Activated CD8-positive, alpha-beta memory T cell treated with anti-CD3 and anti-CD28 coated beads for 4 hours (primary cell): ENCODE measurements around the gene ZNF768.
"Not testable (repeated sequence)": the region's sequence is repeated elsewhere in the genome, so short reads cannot be mapped to it uniquely, and the experiment has no call there.

Experiments
- DNase-seq, 2 donors: peaks; one replicate each; pipeline ENCODE4 v3.0.0-alpha.2; 2020; ENCODE audit warnings: low read depth in 2 of 2

Gene ZNF768

DNA sequence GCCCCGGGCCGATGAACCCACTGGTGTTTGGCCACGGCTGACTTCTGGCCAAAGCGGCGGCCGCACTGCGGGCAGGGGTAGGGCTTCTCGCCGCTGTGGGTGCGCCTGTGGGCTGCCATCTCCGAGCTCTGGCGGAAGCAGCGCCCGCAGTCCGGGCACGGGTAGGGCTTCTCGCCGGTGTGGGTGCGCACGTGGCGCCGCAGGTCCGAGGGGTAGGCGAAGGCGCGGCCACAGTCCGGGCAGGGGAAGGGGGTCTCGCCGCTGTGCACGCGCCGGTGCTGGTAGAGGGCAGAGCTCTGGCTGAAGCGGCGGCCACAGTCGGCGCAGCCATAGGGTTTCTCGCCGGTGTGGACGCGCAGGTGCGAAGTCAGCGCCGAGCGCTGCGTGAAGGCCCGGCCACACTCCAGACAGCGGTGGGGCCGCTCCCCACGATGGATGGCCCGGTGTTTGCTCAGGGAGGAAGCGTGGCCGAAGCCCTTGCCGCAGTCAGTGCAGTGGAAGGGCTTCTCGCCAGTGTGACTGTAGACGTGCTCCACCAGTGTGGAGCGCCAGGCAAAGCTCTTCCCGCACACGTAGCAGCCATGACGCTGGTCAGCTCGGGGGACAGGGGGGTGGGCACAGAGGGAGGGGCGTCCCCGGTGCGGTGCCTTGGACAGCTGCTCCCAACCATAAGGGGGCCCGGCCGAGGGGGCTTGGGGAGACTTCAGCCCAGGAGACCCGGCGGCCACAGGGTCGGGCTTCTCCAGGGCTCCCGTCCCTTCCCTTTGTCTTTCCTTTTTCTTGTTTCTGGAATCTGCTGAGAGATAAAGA, 29.2 kb upstream of the ZNF768 start:
- no peak for DNase-seq

DNA sequence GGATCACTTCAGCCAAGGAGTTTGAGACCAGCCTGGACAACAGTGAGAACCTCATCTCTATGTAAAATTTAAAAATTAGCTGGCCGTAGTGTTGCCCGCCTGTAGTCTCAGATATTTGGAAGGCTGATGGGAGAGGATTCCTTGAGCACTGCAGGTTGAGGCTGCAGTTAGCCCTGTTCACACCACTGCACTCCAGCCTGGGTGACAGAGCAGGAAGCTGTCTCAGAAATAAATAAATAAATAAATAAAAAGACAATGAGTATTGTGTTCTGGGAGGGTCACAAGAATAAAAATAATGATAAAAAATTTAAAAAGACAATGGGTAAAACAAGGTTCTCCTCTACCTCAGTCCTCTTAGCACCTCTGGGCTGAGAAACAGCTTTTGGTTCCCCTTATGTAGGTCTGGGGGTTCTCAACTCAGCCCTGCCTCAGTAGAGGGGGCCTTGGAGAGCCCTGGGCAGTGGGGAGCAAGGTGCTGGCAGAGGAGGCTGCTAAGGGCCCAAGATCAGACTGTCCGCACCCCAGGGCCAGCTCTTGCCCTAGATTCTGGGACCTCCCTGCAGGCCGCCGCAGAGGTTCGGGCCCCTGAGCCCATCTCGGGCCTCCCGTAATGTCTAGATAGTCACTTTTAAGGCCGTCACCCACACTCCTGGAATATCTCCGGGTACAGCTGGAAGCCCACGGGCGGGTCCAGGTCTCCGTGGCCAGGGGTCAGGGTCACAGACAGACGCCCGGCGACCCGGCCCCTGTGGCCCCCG, 28.4 kb upstream of the ZNF768 start:
- DNase-seq, result no peak

DNA sequence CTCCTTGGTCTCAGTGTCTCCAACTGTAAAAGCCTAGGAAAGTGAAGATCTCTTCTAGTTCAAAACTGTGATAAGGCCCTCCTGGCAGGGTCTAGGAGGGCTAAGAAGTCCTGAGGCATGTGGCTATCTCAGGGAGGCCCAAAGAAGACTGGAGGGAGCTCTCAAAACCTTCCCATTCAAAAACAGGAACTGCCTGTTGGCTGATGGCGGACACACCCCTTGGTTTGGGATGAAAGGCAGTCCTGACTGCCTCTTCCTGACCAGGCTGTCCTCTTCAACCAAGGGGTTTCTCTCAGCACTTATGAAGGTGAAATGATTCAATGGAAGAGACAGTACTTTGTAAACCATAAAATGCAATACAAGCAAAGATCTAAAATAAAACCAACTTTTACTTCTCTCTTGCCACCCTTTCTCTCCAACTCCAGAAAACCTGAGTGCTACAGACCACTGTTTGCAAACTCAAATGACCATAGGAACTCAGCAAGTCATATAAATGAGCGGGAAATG, 27.1 kb upstream of the ZNF768 start:
- DNase-seq, result no peak

DNA sequence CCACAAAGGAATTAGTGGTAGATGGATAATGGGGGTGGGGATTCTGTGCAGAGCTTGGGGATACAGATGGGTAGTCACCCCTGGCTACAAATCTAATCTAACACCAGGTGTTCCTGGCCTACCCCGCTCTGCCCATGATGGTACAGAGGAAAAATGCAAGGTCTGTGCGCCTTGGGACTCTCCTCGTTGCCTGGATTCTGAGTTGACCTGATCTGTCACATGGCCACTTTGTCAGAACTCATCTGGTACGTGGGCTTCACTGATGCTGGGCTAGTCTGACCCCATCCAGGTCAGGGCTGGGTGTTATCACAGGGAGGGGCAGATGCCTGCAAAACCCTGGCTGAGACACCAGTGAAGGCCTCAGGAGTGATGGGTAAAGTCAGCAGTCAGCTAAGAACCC, 26.6 kb upstream of the ZNF768 start:
- no peak for DNase-seq

DNA sequence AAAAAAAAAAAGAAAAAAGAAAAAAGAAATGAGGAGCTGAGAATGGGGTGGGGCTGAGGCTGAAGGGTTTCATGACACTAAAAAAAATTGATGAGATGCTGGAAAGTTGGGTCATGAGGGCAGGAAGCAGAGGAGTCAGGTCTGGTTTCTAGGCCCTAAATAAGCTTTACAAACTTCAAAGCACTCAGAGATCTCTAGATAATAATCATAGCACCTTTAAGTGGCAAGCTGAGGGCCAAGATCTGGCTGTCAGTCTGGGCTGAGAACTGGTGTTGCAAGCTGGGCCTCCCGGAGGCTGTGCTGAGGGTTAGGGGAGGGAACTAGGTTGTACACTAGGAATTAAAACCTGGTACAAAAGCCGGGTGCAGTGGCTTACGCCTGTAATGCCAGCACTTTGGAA, 25.4 kb upstream of the ZNF768 start:
- peak in 1 of 2 donors; percentile 39 for DNase-seq

DNA sequence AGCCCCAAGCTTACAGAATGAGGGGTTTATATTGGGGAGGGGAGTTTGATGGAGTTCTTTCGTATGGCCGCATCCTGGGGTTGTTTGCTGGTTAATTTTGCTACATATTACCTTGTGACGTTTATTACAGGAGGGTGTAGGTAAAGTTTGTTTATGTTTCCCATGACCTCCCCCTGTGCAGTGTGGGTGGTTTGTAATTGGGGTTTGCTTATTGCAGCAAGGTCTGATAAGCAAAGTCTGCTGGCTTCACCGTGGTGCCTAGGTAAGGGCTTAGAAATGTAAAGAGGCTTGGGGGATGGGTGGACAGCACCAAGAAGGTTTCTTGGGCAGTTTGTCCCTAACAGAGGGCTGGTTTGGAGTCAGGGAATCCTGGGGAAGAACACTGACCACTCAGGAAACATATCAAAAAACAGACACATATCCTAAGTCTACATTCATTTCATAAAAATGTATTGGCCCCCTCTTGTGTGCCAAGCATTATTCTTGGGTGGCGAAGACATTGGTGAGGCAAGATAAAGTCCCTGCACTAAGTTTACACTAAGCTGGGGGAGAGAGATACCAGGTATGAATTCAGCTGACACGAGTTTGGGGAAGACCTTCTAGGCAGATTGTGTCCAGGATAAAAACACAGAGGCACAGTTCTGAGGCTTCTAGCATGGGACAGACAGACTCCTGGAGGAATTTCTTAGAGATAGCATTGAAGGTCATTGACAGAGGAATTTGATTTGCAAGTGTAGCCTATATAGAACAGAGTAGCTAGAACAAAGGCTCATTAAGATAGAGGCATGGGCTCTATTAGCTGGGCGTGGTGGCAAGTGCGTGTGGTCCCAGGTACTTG, 22.3 kb upstream of the ZNF768 start:
- DNase-seq, result no peak

DNA sequence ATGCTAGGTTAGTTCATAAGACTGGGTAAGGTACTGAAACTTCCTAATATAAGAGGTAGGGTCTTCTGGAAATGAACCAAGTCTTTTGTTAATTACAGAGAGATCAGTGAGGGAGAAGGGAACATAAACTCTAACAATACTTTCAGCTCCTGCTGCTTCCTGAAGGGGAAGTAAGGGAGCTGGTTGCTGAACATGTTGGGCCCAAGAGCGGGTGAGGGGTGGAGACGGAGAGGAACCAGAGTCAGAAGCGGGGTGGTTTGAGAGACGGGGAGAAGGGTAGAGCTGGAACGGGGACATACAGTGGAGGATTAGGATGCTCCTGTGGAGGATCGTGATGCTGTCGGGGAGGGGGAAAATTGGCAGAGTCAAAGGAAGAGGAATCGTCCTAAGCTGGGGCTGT, 19.7 kb upstream of the ZNF768 start:
- no peak for DNase-seq

DNA sequence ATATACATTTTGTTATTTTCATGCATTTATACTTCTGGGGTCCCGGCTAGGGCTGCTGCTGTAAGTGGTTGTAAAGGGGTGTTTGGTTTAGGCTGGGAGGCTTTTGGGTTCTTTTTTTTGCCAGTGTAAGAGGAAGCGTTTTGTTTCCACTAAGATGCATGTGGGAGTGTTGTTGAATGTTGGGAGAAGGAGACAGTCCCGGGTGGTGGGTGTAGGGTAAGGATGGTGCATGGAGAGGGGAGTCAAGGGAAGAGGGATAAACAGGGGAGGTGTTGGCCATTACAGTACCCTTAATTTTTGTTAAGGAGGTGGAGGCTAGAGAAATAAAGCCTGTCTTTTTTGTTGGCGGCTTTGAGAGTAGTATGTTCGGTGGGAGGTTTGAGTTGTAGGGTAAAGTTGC, 16.7 kb upstream of the ZNF768 start:
- DNase-seq, result no peak

DNA sequence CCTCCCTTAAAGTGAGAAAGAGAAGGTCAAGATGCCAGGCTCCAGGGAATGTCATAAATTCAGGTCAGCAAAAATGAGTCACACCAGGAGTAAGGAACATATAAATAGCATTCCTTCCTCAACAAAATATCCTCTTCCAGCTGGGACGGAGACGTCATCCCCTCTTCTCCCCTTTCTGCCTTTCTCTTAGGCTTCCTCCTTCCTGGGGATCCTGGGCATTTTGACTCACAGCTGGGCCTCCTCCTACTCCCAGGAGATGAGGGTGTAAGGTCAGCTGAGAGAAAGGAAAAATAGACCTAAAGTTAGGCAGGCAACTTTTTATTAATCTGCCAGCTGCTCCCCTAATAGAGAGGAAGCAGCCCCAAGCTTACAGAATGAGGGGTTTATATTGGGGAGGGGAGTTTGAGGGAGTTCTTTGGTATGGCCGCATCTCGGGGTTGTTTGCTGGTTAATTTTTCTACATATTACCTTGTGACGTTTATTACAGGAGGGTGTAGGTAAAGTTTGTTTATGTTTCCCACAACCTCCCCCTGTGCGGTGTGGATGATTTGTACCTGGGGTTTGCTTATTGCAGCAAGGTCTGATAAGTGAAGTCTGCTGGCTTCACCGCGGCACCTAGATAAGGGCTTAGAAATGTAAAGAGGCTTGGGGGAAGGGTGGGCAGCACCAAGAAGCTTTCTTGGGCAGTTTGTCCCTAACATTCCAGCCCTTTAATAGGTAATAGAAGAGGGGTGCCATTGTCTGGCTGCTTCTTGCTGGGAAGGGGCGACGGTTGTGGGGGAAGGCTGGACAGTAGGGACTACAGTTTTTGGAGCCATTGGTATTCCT, 15.3 kb upstream of the ZNF768 start:
- no peak for DNase-seq

DNA sequence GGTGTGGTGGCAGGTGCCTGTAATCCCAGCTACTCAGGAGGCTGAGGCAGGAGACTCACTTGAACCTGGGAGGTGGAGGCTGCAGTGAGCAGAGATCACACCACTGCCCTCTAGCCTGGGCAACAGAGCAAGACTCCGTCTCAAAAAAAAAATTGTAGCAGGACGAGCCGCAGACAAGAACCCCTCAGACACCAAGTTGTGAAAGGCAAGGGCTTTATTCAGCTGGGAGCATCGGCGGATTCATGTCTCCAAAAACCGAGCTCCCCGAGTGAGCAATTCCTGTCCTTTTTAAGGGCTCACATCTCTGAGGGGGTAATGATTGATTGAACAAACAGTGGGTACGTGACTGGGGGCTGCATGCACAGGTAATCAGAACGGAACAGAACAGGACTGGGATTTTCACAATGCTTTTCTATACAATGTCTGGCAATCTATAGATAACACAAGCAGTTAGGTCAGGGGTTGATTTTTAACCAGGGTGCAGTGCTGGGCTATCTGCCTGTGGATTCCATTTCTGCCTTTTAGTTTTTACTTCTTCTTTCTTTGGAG, 14.6 kb upstream of the ZNF768 start:
- DNase-seq, result not testable (repeated sequence)

DNA sequence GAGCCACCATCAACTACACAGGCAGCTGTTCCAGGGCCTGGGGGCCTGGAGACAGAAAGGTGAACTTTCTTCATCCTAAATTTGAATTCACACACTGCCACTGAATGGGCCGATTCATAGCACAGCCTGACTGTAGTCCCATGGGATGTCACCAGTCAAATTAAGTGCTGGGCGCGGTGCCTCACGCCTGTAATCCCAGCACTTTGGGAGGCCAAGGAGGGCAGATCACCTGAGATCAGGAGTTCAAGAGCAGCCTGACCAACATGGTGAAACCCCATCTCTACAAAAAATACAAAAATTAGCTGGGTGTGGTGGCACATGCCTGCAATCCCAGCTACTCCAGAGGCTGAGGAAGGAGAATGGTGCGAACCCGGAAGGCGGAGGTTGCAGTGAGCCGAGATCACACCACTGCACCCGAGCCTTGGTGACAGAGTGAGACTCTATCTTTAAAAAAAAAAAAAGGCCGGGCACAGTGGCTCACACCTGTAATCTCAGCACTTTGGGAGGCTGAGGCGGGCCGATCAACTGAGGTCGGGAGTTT, 13.7 kb upstream of the ZNF768 start:
- not testable (repeated sequence) for DNase-seq

DNA sequence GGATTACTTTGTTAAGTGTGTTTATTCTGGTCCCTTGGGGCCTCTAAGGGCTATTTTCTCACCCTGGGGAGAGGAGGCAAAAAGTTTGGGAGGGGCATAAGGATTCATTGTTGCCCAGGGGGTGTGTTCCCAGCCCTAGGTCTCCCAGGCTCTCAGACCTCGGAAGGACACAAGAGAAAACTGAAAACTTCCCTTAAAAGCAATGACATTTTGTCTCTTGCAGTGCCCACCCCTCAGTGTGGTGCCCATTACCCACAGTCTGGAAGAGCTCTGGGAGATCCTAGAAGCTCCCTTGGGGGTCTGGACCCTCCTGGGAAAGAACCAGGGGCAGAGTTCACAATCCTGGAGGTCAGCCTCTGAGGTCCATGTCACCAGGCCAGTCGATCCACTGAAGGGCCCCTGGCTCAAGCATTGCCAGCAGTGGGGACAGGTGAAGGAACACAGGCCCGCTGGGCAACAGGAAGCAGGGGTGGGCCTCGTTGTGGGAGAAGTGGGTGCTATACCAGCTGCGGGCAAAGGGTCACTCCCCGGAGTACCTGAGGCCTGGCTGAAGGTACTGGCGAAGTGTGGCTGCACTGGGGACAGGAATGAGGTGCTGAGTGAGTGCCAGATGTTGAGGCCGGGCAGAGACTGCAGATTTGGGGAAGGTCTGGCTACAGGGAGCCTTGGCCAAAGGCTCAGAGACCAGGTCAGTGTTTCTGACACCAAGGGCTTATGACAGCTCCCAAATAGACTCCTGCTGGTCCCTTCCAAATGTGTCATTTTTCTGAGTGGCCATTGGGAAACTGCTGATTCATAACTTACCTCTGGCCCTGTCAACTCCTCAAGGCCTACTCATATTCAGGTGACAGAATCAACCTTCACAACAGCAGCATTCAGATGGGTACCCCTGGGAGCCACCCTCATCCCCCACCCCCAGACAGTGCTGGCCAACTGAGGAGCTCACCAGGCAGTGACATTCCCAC, 12.9 kb upstream of the ZNF768 start:
- DNase-seq, result no peak

DNA sequence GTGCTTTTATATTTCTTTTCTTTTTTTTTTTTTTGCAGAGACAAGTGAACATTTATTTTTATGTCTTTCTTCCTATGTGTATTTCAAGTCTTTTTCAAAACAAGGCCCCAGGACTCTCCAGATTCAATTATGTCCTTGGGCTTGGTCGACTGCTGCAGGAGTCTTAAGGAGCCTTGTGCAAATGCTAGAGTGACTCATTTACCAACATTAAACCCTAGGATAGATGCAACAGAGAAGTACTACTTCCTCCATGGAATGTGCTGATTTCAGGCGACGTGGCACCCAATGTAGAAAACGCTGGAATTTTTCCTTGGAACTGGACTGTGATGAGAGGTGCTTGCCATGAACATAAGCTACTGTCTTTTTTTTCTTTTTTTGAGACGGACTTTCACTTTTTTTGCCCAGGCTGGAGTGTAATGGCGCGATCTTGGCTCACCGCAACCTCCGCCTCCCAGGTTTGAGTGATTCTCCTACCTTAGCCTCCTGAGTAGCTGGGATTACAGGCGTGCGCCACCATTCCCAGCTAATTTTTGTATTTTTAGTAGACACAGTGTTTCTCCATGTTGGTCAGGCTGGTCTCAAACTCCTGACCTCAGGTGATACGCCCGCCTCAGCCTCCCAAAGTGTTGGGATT, 10.1 kb upstream of the ZNF768 start:
- not testable (repeated sequence) for DNase-seq

DNA sequence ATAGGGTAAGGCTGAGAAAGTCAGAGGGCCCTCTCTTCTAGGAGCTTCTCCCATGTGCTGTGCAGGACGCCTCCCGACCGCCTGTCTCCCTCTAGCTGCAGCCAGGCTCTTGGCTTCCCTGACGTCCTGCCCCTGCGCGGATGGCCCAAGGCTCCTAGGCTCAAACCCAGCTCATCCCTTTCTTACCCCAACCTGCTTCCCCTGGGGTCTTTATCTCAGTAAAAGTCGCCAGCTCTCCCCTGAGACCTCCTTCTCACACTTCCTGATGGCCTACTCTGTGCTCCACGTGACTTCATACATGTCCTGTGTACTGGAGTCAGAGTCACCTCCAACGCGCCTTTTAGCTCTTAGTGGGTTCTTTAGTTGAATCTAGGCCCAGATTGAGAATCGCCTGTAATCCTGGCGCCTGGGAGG, 9.4 kb upstream of the ZNF768 start:
- peak; percentile 36 to 41 for DNase-seq

DNA sequence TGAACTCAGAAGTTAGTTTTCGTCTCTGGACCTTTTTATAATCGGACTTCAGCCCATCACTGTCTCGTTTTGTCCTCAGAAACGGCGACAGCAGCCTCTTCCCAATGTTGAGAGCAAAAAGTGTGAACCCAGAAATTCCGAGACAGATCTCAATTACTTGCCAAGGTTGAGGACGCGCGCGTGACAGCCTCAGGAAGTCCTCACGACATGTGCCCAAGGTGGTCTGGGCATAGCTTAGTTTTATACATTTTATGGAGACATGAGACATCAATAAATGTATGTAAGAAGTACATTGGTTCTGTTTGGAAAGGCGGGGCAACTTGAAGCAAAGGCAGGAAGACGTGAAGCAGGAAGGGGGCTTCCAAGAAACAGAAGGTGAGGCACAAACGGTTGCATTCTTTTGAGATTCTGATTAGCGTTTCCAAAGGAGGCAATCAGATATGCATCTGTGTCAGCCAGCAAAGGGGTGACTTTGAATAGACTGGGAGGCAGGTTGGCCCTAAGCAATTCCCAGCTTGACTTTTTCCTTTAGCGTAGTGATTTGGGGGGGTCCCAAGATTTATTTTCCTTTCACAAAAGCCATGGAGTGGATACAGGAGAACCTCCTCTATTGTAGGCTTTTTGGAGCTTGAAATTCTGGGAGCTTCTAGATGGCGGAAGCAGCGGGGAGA, 8.9 kb upstream of the ZNF768 start:
- DNase-seq, result peak in 1 of 2 donors; percentile 17

DNA sequence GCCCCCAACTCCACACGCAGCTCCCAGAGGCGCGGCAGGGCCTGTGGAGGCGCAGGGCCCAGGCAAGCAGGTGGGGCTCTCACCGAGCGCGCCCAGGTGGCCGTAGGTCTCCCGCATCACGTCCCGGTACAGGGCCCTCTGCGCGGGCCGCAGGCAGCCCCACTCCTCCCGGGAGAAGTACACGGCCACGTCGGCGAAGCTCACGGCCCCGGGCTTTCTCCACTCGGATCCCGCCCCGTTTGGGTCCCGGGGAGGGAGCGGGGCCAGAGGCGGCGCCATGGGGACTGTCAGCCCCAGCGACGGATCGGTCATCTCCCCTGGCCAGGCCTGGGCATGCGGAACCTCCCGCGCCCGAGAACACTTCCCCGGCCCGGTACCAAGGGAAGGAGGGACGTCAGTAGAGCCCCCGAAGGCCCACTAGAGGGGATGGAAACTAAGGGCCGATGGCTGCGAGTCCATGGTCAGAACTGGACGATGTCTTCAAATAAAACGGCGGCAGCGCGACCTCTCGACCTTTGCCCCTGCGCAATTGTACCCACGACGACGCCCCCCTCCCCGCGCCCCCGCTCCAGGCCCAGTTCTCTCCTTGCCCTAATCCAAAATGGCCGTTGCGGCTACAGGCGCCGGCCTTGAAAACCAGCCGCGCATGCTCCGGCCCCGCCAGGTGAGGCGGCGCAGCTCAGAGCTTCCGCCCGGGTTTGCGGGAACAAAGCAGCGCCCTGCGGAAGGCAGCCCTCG, 8.2 kb upstream of the ZNF768 start, which contains the start of gene ZNF747:
TSS of gene ZNF747 (minus strand) at position 491 of the 738 bp plus-strand sequence. CDS start at position 312, 179 bp downstream.
- DNase-seq, result peak; percentile 84 to 86

DNA sequence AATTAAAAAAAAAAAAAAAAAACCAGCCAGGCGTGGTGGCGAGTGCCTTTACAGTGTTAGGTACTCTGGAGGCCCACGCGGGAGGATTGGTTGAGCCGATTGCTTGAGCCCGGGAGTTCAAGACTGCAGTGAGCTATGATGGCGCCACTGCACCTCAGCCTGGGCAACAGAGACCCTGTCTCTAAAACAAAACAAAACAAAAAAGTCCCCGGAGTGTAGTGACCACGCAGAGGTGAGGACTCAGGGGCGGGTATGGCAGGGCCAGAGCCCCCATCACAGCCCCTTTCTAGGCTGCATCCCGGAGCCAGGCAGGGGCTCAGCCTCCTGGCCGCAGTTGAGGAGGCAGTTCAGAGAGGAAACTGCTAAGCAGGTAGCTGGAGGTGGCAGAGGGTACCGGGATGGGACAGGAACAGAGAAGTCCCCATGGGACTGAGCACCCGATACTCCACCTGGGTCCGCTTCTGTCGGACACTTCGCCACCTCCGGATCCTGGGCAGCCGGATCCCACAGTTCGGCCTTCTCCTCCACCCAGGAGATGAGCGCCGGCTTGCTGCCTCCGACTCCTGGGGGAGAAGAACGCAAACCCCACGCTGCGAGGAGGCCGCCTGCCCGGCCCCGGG, 7.5 kb upstream of the ZNF768 start:
- no peak for DNase-seq
